Activated naive CD4-positive, alpha-beta T cell treated with anti-CD3 and anti-CD28 coated beads, Interleukin-2, amount 50 U/mL, for 72 hours (primary cell): ENCODE data around the gene YWHAH. TPM values are rescaled to one million over a fixed set of nuclear protein-coding genes. Genes with fewer than 3 reads are reported as not detected.

Source experiments
- ATAC-seq, 2 donors: fragments of 150-1000 bp; cut with Tn5 transposase; 2 replicates each; pipeline ENCODE4 v1.10.0; 2021; ENCODE audit warnings: mild to moderate bottlenecking in 2 of 2, moderate library complexity in 2 of 2
- DNase-seq, 2 donors: peaks; one replicate each; pipeline ENCODE4 v3.0.0; 2021 to 2022; ENCODE audit warnings: low spot score in 2 of 2
- H3K27ac Mint-ChIP-seq, 2 donors: one replicate each; pipeline ENCODE4 v1.8.0; 2022; ENCODE audit warnings: mild to moderate bottlenecking in 2 of 2, mixed read lengths in 2 of 2
- H3K36me3 Mint-ChIP-seq, 2 donors: one replicate each; pipeline ENCODE4 v1.8.0; 2022; ENCODE audit warnings: mixed read lengths in 2 of 2
- H3K9me3 Mint-ChIP-seq, 2 donors: one replicate each; pipeline ENCODE4 v1.8.0; 2022; ENCODE audit warnings: mixed read lengths in 2 of 2
- total RNA-seq, 2 donors: library from RNA; stranded (reverse); gene quantifications; one replicate each; pipeline ENCODE4 v1.2.3, GENCODE V29; 2022

Gene YWHAH
- total RNA-seq, 2 donors from 2014 or later, result 95.9 to 143 TPM

DNA sequence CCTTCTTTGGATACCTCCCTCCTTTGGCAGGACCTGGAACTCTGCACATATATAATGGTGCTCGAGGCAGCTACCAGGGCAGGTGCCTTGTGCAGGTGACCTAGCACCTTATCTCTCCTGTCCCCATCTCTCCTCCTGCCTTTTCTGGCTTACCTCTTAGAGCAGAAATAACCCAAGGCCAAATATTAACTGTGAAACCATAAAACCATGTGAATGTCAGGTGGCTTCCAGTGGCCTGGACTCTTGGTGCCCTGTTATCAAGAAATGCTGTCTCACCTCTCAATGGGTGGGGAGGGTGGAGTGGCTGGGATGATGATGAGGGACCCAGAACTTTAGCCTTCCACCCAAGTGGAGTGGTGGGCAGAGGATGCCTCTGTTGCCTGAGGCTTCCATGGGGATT lies 42.9 kb downstream of the YWHAH start:
- Mint-ChIP-seq H3K36me3 (no peaks in the 10 kb centered on the region), H3K27ac (no peak overlapping the region), H3K9me3 (no peaks in the 10 kb centered on the region)
- no peak for ATAC-seq
- no peak for DNase-seq

DNA sequence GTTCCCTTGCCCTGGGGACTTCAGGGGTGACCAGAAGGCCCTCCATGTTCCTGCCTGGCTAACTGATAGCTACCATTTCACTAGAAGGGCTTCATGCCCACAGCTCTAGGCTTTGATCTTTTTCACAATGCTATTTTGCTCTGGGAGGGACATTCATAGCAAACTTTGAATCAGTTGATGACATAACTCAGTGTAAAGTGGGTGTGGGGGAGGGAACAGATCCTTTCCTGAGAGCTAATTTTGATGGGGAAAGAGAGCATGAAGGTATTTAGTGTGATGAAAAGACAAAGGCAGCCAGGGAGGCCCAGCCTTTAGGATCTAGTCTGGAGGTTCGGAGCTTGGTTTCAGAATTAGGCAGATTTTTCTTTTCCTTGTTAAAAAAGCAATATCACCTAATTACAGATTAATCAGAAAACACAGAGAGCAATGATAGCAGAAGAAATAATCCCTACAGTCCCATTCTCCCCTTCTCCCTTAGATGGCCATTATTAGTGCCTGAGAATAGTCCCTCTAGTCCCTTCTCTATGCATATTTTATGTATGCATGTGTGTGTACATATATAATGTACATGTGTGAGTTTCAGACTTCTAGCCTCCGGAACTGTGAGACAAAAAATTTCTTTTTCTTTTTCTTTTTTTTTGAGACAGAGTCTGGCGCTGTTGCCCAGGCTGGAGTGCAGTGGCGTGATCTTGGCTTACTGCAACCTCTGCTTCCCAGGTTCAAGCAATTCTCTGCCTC lies 46.9 kb downstream of the YWHAH start:
- no peaks in the 10 kb centered on the region for H3K9me3 Mint-ChIP-seq
- ATAC-seq (no peak), DNase-seq (no peak)
- H3K36me3 Mint-ChIP-seq, result no peaks in the 10 kb centered on the region
- H3K27ac Mint-ChIP-seq, result no peak overlapping the region

DNA sequence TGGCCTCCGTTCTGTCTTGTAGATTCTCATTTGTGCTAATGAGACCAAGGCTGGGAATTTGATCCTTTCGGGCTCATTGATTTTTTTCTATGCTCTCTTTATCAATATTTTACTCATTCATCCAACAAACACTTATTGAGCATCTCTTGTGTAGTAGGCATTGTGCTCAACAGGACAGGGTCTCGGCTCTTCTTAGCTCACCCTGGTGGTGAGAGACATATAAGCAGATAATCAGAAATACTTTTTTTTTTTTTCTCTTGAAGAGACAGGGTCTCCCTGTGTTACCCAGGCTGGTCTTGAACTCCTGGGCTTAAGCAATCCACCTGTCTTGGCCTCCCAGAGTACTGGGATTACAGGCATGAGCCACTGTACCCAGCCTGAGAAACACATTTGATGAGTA lies 50.7 kb downstream of the YWHAH start:
- Mint-ChIP-seq H3K9me3 (no peaks in the 10 kb centered on the region), H3K36me3 (no peaks in the 10 kb centered on the region), H3K27ac (no peak overlapping the region)
- ATAC-seq (no peak), DNase-seq (no peak)

DNA sequence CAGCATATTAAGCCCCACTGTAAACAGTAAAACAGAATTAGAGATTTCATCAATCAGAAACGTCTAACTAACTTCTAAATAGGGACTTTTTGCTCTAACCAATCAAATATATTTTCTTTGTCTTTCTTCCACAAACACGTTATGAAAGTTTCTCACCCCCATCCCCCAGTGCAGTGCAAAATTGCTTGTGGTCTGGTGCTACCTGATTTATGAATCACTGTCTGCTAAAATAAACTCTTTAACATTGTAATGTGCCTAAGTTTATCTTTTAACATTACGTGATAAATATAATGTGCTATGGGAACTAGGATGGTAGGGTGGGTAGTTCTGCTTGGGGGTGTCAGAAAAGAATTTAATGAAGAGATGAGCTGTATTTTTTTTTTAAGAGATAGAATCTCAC lies 51.5 kb downstream of the YWHAH start:
- ATAC-seq, result no peak
- Mint-ChIP-seq H3K27ac (no peak overlapping the region), H3K36me3 (no peaks in the 10 kb centered on the region), H3K9me3 (no peaks in the 10 kb centered on the region)
- no peak for DNase-seq

DNA sequence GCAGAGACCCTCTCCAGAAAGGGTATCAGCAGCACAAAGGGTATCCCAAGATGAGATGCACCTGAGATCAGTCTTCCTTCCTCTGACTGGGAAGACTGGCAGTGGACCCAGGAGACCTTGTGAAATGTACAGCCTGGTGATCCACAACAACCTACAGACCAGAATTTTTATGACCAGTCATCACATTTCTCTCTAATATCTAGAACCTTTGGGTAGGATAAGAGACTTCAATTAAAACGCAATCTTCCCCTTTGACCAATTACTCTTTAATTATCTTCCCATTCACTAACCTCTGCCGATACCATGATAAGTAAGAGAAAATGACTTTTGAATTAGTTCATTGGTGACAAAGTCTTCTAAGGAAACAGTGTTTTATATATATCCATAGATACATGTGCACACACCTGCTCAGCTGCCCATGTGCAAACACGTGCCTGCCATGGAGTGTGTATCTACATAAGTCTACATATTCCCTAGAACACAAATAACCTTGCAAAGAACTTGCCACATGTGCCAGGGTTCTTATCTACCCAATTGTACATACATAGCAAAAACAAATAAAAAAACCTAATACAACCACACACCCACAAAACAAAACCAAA lies 54.5 kb downstream of the YWHAH start:
- no peak for ATAC-seq
- Mint-ChIP-seq H3K27ac (no peak overlapping the region), H3K36me3 (no peaks in the 10 kb centered on the region), H3K9me3 (no peaks in the 10 kb centered on the region)
- DNase-seq, result no peak

DNA sequence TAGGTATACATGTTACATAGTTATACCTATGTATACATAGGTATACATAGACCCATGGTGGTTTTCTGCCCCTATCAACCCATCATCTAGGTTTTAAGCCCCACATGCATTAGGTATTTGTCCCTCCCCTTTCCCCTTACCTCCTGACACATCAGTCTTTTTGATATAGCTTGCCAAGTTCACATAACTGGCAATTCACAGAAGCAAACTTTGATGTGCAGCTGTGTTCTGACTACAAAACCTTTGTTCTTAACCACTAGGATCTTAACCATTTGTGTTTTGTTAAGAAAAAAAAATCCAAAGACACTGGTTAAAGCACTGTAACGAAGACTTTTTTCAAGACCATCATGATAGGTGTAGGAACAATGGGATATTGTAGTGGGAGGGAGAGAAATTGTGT lies 55.8 kb downstream of the YWHAH start:
- ATAC-seq (no peak), DNase-seq (no peak)
- Mint-ChIP-seq H3K9me3 (no peaks in the 10 kb centered on the region), H3K27ac (no peak overlapping the region), H3K36me3 (no peaks in the 10 kb centered on the region)

DNA sequence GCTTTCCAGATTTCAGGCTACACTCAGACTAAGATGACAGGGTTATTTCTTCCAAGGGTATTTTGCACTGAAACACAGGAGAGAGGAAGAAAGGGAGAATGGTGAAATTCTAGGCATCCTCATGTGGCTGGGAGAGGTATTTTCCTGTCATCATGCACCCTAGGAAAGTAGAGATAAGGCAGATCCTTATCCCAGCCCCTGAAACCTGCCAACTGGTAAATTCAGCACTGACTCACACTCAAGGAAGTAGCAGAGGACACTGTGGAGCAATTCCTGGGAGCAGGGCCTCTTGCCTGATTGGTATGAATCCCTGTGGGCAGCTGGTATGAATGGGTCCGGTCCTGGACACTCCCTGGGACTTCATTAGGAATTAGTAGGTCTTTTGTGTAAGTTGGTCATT lies 61.1 kb downstream of the YWHAH start:
- H3K36me3 Mint-ChIP-seq, result peaks cover 0 to under 1% of the 10 kb centered on the region in 2 donors
- no peak overlapping the region for H3K27ac Mint-ChIP-seq
- ATAC-seq (no peak), DNase-seq (no peak)
- peaks cover 5 to 8% of the 10 kb centered on the region in 2 donors for H3K9me3 Mint-ChIP-seq

Other genes with a start within 250 kb of the YWHAH start
- gene PRR14L, start 194.4 kb upstream of the YWHAH start, total RNA-seq, result 10 to 100 TPM; 50.3 to 57.4 TPM
- gene DEPDC5, start 190.5 kb upstream of the YWHAH start, total RNA-seq, result 10 to 100 TPM; 50.1 to 54.4 TPM
- not detected for gene SLC5A1, start 98.7 kb downstream of the YWHAH start, total RNA-seq
- not detected for gene C22orf42, start 214.8 kb downstream of the YWHAH start, total RNA-seq